Stomach smooth muscle (tissue), 2 donors: ENCODE data around the gene SENP6.
"Not testable (repeated sequence)": the region's sequence is repeated elsewhere in the genome, so short reads cannot be mapped to it uniquely, and the experiment has no call there.

ENCODE experiments used
- H3K27ac ChIP-seq: one replicate; pipeline ENCODE4 v1.7.0; 2013; ENCODE audit warnings: mild to moderate bottlenecking, low read length, inconsistent platforms
- H3K27me3 ChIP-seq, 2 donors: one replicate each; pipeline ENCODE4 v1.7.0; 2013; ENCODE audit warnings: low read length in 2 of 2; ENCODE audit not compliant: insufficient read depth in 2 of 2, control insufficient read depth in 1 of 2
- H3K36me3 ChIP-seq, 2 donors: one replicate each; pipeline ENCODE4 v1.7.0; 2013; ENCODE audit warnings: low read length in 2 of 2; ENCODE audit not compliant: control insufficient read depth in 2 of 2, insufficient read depth in 2 of 2
- H3K4me1 ChIP-seq: one replicate; pipeline ENCODE4 v1.7.0; 2013; ENCODE audit warnings: low read length; ENCODE audit not compliant: control insufficient read depth, insufficient read depth
- H3K4me3 ChIP-seq, 2 donors: one replicate each; pipeline ENCODE4 v1.7.0; 2013; ENCODE audit warnings: low read length in 2 of 2
- H3K9ac ChIP-seq, 2 donors: one replicate each; pipeline ENCODE4 v1.7.0; 2013; ENCODE audit warnings: low read length in 2 of 2, mild to moderate bottlenecking in 1 of 2
- H3K9me3 ChIP-seq, 2 donors: one replicate each; pipeline ENCODE4 v1.7.0; 2013; ENCODE audit warnings: low read length in 2 of 2; ENCODE audit not compliant: control insufficient read depth in 2 of 2
- donor health status: healthy.
- donor health status: Pancreatic carcinoma.

Gene SENP6

GRCh38 chr6:75620381-75621304, 19.0 kb downstream of the SENP6 start:
- no peaks in the 10 kb centered on the region for H3K9me3 ChIP-seq
- H3K36me3 ChIP-seq = peaks cover 4 to 14% of the 10 kb centered on the region in 2 donors
- peak overlapping the region; percentile 42 for H3K27ac ChIP-seq
- no peaks in the 10 kb centered on the region for H3K27me3 ChIP-seq
- H3K9ac ChIP-seq = no peak overlapping the region
- H3K4me1 ChIP-seq = peaks cover 5% of the 10 kb centered on the region
- H3K4me3 ChIP-seq = peak overlapping the region in 1 of 2 donors; percentile 30

GRCh38 chr6:75621846-75622245, 20.2 kb downstream of the SENP6 start:
- H3K9ac ChIP-seq = no peak overlapping the region
- no peaks in the 10 kb centered on the region for H3K27me3 ChIP-seq
- H3K4me3 ChIP-seq = peak overlapping the region in 1 of 2 donors; percentile 19
- no peak overlapping the region for H3K27ac ChIP-seq
- H3K36me3 ChIP-seq = peaks cover 4 to 14% of the 10 kb centered on the region in 2 donors
- H3K9me3 ChIP-seq = no peaks in the 10 kb centered on the region
- peaks cover 5% of the 10 kb centered on the region for H3K4me1 ChIP-seq

- Histone ChIP-seq H3K9ac (no peak overlapping the region), H3K4me1 (peaks cover 5% of the 10 kb centered on the region), H3K4me3 (no peak overlapping the region), H3K27ac (no peak overlapping the region), H3K27me3 (no peaks in the 10 kb centered on the region), H3K36me3 (peaks cover 4 to 14% of the 10 kb centered on the region in 2 donors), H3K9me3 (no peaks in the 10 kb centered on the region)
These were observed 21.8 kb downstream of the SENP6 start for GRCh38 chr6:75623491-75623890.

- no peaks in the 10 kb centered on the region for H3K9me3 ChIP-seq
- peaks cover 4 to 14% of the 10 kb centered on the region in 2 donors for H3K36me3 ChIP-seq
- peaks cover 5% of the 10 kb centered on the region for H3K4me1 ChIP-seq
- no peak overlapping the region for H3K27ac ChIP-seq
- H3K27me3 ChIP-seq = no peaks in the 10 kb centered on the region
- H3K4me3 ChIP-seq = no peak overlapping the region
- H3K9ac ChIP-seq = no peak overlapping the region
These were observed 22.7 kb downstream of the SENP6 start for GRCh38 chr6:75624335-75624734.

GRCh38 chr6:75624988-75625387, 23.3 kb downstream of the SENP6 start:
- H3K9me3 ChIP-seq = no peaks in the 10 kb centered on the region
- peaks cover 4 to 14% of the 10 kb centered on the region in 2 donors for H3K36me3 ChIP-seq
- H3K27ac ChIP-seq = no peak overlapping the region
- H3K4me3 ChIP-seq = no peak overlapping the region
- H3K9ac ChIP-seq = no peak overlapping the region
- H3K27me3 ChIP-seq = no peaks in the 10 kb centered on the region
- H3K4me1 ChIP-seq = peaks cover under 1% of the 10 kb centered on the region

GRCh38 chr6:75626561-75626960, 24.9 kb downstream of the SENP6 start:
- H3K27ac ChIP-seq = no peak overlapping the region
- peaks cover 4 to 17% of the 10 kb centered on the region in 2 donors for H3K36me3 ChIP-seq
- no peak overlapping the region for H3K4me3 ChIP-seq
- no peaks in the 10 kb centered on the region for H3K27me3 ChIP-seq
- no peak overlapping the region for H3K9ac ChIP-seq
- H3K9me3 ChIP-seq = no peaks in the 10 kb centered on the region
- H3K4me1 ChIP-seq = no peaks in the 10 kb centered on the region

- not testable (repeated sequence) for H3K27ac ChIP-seq, H3K9me3 ChIP-seq, H3K9ac ChIP-seq, H3K4me3 ChIP-seq, H3K27me3 ChIP-seq, H3K4me1 ChIP-seq
- H3K36me3 ChIP-seq = peaks cover 4 to 18% of the 10 kb centered on the region in 2 donors
These were observed 26.0 kb downstream of the SENP6 start for GRCh38 chr6:75627708-75628107.

- peaks cover 2 to 14% of the 10 kb centered on the region in 2 donors for H3K36me3 ChIP-seq
- H3K27me3 ChIP-seq = no peaks in the 10 kb centered on the region
- H3K4me3 ChIP-seq = no peak overlapping the region
- no peaks in the 10 kb centered on the region for H3K4me1 ChIP-seq
- H3K27ac ChIP-seq = no peak overlapping the region
- no peaks in the 10 kb centered on the region for H3K9me3 ChIP-seq
- no peak overlapping the region for H3K9ac ChIP-seq
These were observed 30.4 kb downstream of the SENP6 start for GRCh38 chr6:75631859-75632635.

- Histone ChIP-seq H3K4me1 (no peaks in the 10 kb centered on the region), H3K4me3 (no peak overlapping the region), H3K9me3 (no peaks in the 10 kb centered on the region), H3K27me3 (no peaks in the 10 kb centered on the region), H3K27ac (no peak overlapping the region), H3K9ac (no peak overlapping the region), H3K36me3 (peaks cover 3 to 14% of the 10 kb centered on the region in 2 donors)
These were observed 31.4 kb downstream of the SENP6 start for GRCh38 chr6:75633045-75633444.

- Histone ChIP-seq H3K27ac (no peak overlapping the region), H3K9me3 (no peaks in the 10 kb centered on the region), H3K27me3 (no peaks in the 10 kb centered on the region), H3K4me3 (no peak overlapping the region), H3K36me3 (peaks cover 3 to 12% of the 10 kb centered on the region in 2 donors), H3K9ac (no peak overlapping the region), H3K4me1 (no peaks in the 10 kb centered on the region)
These were observed 40.6 kb downstream of the SENP6 start for GRCh38 chr6:75642311-75642710.
